ENCODE measurements around the gene SLC41A1.

DNA sequence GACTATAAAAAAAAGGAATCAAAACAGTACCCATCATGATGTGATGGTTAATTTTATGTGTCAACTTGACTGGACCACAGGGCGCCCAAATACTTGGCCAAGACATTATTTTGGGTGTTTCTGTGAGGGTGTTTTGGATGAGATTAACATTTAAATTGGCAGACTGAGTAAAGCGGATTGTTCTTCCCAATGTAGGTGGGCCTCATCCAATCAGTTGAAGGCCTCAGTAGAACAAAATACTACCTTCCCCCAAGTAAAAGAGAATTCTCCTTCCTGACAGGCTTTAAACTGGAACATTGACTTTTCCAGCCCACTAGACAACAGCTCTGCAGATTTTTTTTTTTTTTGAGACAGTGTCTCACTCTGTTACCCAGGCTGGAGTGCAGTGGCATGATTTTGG, 48.4 kb downstream of the SLC41A1 start:
- TF ChIP-seq, protein P1, sequence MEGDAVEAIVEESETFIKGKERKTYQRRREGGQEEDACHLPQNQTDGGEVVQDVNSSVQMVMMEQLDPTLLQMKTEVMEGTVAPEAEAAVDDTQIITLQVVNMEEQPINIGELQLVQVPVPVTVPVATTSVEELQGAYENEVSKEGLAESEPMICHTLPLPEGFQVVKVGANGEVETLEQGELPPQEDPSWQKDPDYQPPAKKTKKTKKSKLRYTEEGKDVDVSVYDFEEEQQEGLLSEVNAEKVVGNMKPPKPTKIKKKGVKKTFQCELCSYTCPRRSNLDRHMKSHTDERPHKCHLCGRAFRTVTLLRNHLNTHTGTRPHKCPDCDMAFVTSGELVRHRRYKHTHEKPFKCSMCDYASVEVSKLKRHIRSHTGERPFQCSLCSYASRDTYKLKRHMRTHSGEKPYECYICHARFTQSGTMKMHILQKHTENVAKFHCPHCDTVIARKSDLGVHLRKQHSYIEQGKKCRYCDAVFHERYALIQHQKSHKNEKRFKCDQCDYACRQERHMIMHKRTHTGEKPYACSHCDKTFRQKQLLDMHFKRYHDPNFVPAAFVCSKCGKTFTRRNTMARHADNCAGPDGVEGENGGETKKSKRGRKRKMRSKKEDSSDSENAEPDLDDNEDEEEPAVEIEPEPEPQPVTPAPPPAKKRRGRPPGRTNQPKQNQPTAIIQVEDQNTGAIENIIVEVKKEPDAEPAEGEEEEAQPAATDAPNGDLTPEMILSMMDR (IDR thresholded peaks at IDR 0.05) = no peak
- no peak for TF ChIP-seq POLR2AphosphoS5 (IDR thresholded peaks at IDR 0.05; ENCODE audit: low read depth, low read length)
- TF ChIP-seq, protein P2, sequence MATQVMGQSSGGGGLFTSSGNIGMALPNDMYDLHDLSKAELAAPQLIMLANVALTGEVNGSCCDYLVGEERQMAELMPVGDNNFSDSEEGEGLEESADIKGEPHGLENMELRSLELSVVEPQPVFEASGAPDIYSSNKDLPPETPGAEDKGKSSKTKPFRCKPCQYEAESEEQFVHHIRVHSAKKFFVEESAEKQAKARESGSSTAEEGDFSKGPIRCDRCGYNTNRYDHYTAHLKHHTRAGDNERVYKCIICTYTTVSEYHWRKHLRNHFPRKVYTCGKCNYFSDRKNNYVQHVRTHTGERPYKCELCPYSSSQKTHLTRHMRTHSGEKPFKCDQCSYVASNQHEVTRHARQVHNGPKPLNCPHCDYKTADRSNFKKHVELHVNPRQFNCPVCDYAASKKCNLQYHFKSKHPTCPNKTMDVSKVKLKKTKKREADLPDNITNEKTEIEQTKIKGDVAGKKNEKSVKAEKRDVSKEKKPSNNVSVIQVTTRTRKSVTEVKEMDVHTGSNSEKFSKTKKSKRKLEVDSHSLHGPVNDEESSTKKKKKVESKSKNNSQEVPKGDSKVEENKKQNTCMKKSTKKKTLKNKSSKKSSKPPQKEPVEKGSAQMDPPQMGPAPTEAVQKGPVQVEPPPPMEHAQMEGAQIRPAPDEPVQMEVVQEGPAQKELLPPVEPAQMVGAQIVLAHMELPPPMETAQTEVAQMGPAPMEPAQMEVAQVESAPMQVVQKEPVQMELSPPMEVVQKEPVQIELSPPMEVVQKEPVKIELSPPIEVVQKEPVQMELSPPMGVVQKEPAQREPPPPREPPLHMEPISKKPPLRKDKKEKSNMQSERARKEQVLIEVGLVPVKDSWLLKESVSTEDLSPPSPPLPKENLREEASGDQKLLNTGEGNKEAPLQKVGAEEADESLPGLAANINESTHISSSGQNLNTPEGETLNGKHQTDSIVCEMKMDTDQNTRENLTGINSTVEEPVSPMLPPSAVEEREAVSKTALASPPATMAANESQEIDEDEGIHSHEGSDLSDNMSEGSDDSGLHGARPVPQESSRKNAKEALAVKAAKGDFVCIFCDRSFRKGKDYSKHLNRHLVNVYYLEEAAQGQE (IDR thresholded peaks at IDR 0.05; ENCODE audit: insufficient read depth in 1 of 2, low read depth in 2 of 2, low read length in 1 of 2) = no peak

Measured in Panc1 (cell line).